ENCODE data around the gene NTRK2. TPM values are rescaled to one million over a fixed set of nuclear protein-coding genes. Genes with fewer than 3 reads are reported as not detected.

NTRK2 gene
- total and polyA plus RNA-seq, 4 donors: 0.26 to 1.4 (median 0.56) TPM

GRCh38 chr9:84785792-84786547 is 116.4 kb downstream of the NTRK2 start:
- H3K4me1 ChIP-seq (ENCODE audit: control insufficient read depth in 4 of 4, insufficient read depth in 4 of 4, low read length in 3 of 4): no peaks in the 10 kb centered on the region
- H3K36me3 ChIP-seq (ENCODE audit: control insufficient read depth in 4 of 4, insufficient read depth in 3 of 4, low read depth in 1 of 4, low read length in 3 of 4): no peaks in the 10 kb centered on the region
- DNase-seq (ENCODE audit: low spot score): no peak
- H3K27me3 ChIP-seq (ENCODE audit: control insufficient read depth in 4 of 4, insufficient read depth in 4 of 4, low read length in 3 of 4): peaks cover 0 to 4% (median 0%) of the 10 kb centered on the region in 4 donors
- no peak overlapping the region for H3K4me3 ChIP-seq (ENCODE audit: low read depth in 1 of 3, low read length in 3 of 3)
- WGBS: 75% methylated on average over 4 of the region's 4 CpGs
- TF ChIP-seq ATF3 (IDR thresholded peaks at IDR 0.05) (no peak), MAX (IDR thresholded peaks at IDR 0.05) (no peak), HNF4G (IDR thresholded peaks at IDR 0.05) (no peak), HNF4A (conservative IDR thresholded peaks at IDR 0.05) (no peak), ZBTB33 (IDR thresholded peaks at IDR 0.05) (no peak), JUND (IDR thresholded peaks at IDR 0.05) (no peak), SP1 (IDR thresholded peaks at IDR 0.05) (no peak), RAD21 (IDR thresholded peaks at IDR 0.05) (no peak), REST (IDR thresholded peaks at IDR 0.05) (no peak), FOXA2 (IDR thresholded peaks at IDR 0.05) (no peak), GABPA (IDR thresholded peaks at IDR 0.05 in 1 of 2, conservative IDR thresholded peaks at IDR 0.05 in 1 of 2) (no peak), CTCF (IDR thresholded peaks at IDR 0.05; ENCODE audit: low read depth, low read length, missing input control) (no peak), YY1 (IDR thresholded peaks at IDR 0.05) (no peak), FOXA1 (IDR thresholded peaks at IDR 0.05) (no peak), TAF1 (conservative IDR thresholded peaks at IDR 0.05) (no peak), EGR1 (IDR thresholded peaks at IDR 0.05; ENCODE audit: low read depth in 2 of 2) (no peak), RXRA (IDR thresholded peaks at IDR 0.05) (no peak), NR2F2 (IDR thresholded peaks at IDR 0.05) (no peak)
- H3K9me3 ChIP-seq (ENCODE audit: control insufficient read depth in 4 of 4, low read length in 3 of 4): no peaks in the 10 kb centered on the region
- H3K27ac ChIP-seq (ENCODE audit: low read depth in 1 of 2, low read length in 2 of 2): no peak overlapping the region
- no peak overlapping the region for H3K9ac ChIP-seq (ENCODE audit: low read depth in 1 of 2, low read length in 2 of 2)
